SK-N-DZ (cell line): ENCODE data around the gene LRP1B.
"Not testable (repeated sequence)": the region's sequence is repeated elsewhere in the genome, so short reads cannot be mapped to it uniquely, and the experiment has no call there.

Experiments
- DNase-seq: peaks from one replicate; pipeline ENCODE4 v3.0.0-alpha.2; 2015; ENCODE audit warnings: low spot score

Gene LRP1B

DNA sequence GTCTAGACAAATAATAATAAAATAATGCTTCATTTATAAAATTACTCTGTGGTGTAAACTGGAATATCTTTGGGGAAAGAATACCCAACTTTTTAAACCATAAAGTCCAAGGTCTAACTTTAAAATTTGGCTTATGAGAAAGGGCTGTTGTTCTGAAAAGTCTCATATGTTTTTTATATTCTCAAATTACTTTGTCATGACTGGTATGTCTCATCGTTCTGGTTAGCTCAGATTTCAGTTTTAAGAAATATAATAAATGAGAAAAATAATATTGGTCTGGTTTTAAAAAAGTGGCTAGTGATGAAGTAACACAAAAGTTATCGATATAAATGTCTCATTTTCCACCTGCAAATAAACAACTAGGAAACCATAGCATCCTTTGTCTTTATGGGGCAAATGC is 1658.1 kb downstream of the LRP1B start:
- DNase-seq, result no peak

DNA sequence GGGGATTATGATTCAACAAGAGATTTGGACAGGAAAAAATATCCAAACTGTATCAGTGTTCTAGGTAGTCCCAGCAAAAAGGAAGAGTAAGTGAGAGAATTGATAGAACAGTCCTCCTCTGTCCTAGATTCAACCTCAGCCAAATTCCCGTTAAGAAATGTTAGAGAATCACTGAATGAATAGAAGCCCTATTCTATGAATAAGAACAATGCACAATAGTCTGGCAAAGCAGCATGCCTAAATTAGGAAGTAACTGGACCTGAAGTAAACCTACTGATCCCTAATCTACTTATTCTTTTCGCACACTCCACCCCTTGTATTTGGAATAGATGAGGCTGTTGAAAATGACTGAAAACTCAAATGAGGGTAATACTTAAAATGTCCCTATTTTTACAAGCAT is 1665.5 kb downstream of the LRP1B start:
- no peak for DNase-seq

DNA sequence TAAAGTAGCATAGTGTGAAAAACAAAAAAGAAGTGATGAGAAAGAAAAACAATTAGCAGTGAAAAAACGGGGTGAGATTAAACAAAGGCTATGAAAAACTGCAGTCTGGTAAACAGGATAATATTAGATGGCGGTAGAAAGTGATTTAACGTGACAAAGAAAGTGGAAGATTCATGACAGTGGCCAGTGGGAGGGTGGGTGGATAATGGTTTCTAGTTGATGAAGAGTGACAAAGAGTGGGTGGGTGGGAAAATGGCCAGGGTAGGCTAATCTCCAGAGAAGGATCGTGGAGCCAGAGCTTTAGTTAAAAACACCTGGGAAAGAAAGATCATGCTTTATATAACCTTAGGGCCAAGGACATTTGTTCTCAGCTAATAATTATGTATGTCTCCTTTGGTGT is 1667.8 kb downstream of the LRP1B start:
- no peak for DNase-seq

DNA sequence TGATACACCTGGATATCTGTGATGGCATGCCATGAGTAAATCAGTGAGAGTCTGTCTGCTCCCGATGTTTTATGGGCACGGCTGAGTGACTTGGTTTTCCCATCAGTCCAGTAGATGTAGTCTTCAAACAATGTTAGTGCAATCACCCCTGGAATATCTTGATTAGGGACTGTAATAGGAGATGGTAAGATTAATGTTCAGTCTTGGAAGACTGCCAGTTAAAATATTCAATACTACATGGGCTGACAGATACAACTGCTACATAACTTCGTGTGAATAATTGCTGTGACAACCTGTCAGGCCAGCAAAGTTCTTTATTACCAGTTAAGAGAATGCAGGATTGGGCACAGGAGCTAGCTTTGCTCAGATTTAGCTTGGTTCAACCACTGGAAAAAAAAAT is 1673.3 kb downstream of the LRP1B start:
- peak; percentile 32 for DNase-seq

DNA sequence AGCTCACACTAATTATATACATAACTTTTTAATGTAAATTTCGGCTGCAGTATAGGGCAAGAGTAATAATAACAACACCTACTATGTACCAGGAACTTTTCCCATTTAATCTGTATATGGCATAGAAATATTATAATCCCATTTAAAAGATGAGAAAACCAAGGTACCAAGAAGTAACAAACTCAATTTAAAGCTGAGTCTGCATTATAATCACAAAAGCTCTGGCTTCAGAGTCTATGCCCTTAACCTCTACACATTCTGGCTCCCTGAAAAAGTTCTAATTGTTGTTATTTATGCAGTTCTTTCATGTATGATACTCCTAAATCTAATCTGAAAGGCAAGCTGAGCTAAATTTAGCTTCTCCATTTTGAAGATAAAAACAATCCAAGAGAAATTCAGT is 1675.5 kb downstream of the LRP1B start:
- DNase-seq, result no peak

DNA sequence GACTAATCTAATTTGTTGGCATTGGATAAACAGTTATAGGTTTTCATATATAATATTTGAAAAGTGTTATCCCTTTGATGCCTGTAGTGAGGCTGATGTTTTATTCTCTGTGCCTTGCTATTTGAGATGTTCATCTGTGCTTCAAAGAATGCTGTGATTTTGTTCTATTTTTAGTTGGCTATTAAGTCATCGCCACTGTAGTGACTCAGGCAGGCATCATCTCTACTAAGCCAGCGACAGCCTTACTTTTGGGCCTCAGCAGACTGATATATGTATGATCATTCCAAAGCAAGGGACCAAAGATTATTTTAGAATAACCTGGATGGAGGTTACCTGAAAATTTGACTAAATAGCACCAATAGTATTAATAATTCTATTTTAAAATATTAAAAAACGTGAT is 1676.1 kb downstream of the LRP1B start:
- DNase-seq, result no peak

DNA sequence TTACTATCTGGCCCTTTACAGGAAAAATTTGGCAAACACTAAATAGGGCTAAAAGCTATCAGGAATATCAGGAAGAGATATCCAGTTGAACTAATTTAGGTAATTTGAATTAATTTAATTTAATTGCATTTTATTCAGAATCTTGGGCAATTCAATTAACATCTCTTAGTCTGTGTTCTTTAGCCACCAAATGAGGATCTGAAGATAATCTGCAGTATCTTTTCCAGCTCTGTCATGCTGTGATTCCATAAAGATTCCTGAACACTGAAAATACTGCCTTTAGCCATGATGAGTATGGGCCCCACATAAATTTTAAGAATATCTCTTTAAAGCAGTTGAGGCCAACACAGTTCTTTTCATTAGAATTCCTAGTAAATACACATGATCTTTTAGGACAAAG is 1679.5 kb downstream of the LRP1B start:
- no peak for DNase-seq

DNA sequence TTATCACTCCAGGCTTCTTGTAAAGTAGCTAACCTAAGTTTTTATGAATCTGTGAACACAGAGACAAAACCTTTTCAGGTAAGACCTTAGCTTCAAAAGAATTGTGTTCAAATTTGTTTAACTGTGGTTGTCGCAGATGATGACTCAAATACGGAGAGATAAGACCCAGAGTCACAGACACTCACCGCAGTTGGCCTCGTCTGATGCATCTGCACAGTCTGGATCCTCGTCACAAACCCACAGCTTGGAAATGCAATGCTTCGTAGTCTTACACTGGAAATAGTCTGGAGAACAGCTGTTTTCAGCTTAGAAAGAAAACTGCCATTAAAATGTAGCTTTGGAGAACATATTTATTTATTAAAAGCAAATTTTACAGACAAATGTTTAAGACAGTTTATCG is 1688.5 kb downstream of the LRP1B start:
- peak; percentile 87 for DNase-seq

DNA sequence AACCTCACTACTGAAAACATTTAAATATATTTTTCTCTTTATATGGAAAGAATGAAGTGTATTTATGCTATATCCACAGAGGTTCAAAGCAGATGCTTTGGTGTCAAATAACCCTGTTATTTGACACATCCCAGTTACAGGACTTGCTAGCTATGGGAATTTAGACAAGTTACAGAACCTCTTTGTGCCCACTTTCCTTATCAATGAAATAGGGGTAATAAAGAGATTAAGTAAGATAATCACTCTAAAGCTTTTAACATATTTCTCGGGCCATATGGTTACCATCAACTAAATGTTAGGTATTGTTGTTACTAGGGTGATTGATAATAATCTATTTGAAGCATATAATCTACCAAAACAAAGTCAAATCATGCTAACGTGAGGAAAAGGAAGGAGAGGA is 1690.0 kb downstream of the LRP1B start:
- DNase-seq, result peak; percentile 89

DNA sequence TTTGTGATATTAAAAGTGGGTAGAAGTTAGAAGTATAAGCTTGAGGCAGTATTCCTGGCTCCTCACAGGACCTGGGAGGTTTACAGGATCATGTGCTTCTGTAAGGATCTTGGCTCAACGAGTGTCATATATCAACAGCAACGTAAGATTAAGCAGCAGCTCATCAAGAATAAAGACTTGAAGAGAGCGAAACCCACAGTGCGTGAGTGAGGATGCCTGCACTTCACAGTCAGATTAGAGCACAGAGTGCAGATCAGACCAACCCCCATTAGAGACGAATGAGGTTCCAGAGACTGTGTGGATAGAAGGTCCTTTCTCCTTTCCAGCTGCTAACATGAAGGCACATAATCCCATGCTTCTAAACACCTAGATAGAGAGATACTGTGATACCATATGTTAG is 1693.9 kb downstream of the LRP1B start:
- DNase-seq, result no peak

DNA sequence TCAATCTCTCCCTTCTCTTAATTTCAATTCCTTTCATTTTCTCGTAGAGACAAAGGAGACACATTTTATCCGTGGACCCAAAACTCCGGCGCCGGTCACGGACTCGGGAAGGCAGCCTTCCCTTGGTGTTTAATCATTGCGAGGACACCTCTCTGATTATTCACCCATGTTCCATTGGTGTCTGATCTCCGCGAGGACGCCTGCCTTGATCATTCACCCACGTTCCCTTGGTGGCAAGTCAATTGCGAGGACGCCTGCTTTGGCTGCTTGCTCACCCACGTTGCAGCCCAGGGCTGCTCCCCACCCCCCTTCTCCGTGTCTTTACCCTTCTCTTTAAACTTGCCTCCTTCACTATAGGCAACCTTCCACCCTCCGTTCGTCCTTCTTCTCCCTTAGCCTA is 1703.8 kb downstream of the LRP1B start:
- not testable (repeated sequence) for DNase-seq

DNA sequence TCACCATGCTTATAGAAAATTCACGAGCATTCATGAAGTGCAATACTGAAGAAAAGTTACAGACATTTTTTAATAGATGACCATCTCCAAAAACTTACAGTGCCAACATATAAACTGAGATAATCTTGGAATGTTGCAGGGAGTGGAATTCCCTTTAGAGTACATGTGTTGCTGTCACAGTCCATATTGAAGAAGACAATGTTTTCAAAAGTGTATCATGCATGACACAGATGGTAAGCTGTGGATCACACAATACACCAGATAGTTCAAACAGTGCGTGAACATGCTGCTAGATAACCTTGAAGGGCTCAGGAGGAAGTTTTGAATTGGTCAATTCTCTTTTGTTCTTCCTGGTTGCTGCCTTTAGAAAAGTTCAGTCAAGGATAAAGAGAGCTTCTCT is 1706.3 kb downstream of the LRP1B start:
- no peak for DNase-seq

DNA sequence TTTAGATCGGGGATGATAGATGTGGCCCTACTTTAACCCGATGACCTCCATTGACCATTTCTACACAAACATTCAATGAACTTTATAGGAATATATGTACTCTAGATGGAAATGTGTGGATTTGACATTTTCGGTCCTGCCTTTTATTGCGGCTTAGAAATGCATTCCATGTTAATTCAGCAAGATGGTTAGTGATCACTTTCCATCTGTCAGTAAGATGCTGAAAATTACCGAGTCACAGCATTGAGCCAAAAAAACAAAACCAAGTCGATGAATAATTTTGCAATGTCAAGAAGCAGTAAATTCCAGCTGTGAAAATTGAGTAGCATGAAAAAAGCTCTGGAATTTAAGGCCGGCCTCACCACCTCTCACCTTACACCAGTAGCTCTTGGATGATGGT is 1708.1 kb downstream of the LRP1B start:
- DNase-seq, result no peak

DNA sequence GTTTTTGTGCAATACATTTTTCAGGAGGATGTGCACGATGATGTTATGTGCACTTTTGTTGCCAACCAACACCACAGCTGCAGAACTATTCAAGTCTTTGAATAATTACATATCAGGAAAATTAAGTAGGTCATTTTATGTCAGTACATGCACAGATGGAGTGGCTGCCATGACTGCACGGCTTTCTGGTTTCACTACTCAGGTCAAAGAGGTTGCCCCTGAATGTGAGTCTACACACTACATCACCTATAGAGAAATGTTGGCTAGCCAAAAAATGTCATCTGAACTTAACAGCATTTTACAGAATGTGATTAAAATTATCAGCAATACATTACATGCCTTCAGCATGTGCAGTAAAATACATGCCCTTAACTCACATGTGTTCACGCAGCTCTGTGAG is 1713.3 kb downstream of the LRP1B start:
- DNase-seq, result no peak

DNA sequence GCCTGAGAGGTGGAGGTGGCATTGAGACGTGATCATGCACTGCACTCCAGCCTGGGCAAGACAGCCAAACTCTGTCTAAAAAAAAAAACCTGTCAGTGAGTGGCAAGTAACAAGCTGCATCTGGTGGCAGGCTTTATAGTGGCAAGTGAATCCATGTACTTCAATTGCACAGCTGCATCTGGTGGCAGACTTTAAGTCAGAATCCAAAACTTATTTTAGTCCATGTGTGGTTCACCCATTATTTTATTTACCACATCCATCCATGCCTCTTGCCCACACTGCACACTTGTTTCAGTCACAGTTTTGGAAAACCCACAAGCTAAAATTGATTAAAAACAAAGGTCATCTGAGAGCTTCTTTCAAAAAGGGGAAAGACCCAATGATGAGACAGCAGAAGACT is 1714.2 kb downstream of the LRP1B start:
- no peak for DNase-seq

DNA sequence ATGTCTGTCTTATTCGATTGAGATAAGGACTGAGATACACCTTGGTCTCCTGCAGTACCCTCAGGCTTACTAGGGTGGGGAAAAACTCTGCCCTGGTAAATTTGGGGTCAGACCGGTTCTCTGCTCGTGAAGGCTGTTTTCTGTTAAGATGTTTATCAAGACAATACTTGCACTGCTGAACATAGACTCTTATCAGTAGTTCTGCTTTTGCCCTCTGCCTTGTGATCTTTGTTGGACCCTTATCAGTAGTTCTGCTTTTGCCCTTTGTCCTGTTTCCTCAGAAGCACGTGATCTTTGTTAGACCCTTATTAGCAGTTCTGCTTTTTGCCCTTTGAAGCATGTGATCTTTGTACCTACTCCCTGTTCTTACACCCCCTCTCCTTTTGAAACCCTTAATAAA is 1715.8 kb downstream of the LRP1B start:
- DNase-seq, result peak; percentile 85

DNA sequence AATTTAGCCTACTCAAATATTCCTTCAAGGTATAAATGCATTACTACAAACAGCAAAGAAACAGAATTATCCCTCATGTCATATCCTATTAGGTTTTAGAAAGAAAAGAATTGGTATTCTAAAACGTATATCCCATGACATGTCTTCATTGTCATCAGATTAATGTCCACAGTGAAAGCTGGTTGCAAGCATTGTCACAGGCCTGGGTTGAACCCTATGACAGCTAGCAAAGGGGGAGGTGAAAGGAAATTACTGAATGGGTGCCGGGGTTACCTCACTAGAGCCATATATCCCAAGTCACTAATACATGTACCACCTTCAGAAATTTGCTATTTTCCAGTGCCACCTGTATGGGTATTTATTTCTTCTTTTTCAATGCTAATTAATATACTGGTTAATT is 1720.1 kb downstream of the LRP1B start:
- DNase-seq, result no peak

DNA sequence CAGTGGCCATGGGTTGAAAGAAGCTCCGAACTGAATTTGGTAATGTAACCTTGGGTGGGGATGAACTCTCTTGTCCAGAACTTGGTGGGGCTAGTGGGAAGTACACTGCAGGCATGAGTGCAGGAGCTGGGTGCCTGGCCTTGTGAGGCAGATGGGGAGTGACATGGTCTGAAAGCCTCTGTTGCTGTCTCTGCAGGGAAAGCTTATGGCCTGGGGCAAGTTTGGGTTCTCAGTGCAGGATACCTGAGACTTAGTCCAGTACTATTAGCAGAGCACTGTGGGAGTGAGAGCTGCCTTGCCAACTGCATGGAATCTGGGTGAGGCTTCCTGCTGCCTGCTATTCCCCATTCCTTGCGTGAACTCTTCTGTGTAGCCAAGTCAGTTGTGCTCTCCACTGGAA is 1729.8 kb downstream of the LRP1B start:
- no peak for DNase-seq

DNA sequence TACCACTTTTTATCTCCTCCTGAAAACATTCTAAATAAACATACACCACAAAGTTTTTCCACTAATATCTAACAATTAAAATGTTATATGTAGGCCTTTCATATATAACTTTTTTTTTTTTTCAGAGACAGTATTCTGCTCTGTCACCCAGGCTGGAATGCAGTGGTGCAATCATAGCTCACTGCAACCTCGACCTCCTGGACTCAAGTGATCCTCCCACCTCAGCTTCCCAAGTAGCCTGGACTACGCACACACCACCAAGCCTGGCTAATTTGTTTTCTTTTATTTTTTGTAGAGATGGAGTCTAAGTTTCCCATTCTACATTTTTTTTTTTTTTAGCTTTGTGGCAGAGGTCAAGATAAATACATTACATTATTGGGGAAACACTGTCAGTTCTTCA is 1738.0 kb downstream of the LRP1B start:
- no peak for DNase-seq

DNA sequence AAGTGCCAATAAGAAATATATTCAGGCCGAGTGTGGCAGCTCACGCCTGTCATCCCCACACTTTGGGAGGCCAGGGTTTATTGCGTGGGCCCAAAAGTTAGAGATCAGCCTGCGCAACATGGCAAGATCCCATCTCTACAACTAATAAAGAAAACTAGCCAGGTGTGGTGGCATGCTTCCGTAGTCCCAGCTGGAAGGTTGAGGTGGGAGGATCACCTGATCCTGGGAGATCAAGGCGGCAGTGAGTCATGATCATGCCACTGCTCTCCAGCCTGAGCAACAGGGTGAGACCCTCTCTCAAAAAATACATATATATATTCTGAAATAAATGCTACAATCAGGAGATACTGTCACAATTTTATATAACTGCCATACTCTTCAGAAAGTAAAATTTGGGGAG is 1745.9 kb downstream of the LRP1B start:
- no peak for DNase-seq

DNA sequence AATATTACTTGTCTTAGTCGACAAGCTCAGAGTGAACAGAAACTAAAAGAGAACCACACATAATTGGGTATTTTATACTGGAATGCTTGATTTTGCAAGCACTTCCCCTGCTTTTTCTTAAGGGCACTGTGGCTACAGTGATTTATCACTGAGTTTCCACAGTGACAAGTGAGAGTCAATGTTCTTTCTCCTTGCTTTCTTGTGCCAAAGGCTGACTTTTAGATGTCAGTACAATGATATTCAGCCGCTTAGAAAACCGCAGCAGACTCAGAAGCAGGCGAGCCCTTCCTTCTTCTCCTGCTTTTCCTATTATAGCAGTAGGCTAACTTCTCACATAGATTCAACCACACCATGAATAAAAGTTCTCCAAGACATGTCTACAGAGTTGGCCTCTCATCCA is 1747.0 kb downstream of the LRP1B start:
- no peak for DNase-seq

DNA sequence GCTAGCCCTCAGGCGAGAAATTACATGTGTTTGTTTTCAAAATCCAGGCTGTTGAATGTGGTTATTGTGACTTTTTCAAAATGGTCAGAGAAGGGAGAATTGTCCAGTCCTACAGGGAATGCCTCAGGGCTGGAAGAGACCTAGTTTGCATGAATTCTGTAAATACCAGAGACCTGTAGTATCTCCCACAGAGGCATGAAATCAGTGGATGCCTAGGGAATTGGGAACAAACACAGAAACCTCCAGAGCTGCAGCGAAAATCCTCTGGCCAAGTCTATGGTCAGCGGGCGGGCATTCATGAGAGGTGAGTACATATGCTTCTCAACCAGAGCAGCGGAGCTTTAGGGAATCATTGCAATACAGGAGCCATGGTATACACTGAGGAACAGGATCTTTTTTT is 1754.1 kb downstream of the LRP1B start:
- DNase-seq, result no peak

DNA sequence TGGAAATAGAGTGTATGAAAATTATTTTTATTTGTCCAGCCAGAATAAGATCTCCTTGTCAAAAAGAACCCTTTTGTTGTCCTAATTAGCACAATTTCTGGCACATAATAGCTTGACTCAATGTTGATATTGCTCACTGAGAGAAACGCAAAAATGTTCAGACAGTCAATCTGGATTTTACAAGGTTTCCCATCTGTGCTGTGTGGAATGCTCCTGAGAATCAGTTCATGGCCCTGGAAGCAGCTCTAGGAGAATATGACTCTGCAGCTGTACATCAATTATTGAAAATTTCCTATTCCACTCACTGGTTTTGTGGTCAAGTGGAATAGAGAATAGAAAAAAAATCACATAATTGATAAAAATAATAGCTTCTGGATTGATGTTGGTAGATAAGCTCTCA is 1767.7 kb downstream of the LRP1B start:
- DNase-seq, result no peak

DNA sequence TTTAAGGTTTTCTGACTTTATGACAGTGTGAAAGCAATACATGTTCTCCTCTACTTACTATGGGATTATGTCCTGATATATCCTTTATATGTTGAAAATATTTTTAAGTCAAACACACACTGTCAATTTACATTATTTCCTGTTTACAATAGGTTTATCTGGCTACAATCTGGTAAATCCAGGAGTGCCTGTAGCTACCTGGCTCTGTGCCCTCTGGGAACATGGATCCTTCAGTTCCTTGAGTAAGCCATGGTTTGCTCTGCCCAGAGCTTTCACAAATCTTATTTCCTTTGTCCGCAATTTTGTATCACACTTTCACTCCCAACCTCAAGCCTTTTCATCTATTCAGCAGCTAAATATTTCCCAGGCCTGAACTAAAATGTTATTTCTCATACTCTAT is 1768.5 kb downstream of the LRP1B start:
- no peak for DNase-seq
